A673 (cell line): ENCODE measurements around the gene MEI4.

Source experiments
- EZH2 ChIP-seq: fragments of 200-600 bp; sonication (generic); IDR thresholded peaks from 2 replicates; pipeline ENCODE4 v1.6.1; 2017; ENCODE audit warnings: borderline replicate concordance, low read depth, mild to moderate bottlenecking, mixed read lengths, antibody characterized with exemption, low read length; ENCODE audit not compliant: poor library complexity, severe bottlenecking
- TF ChIP-seq, protein P1 (sequence below): fragments of 300-800, 200-600 bp; sonication (generic); conservative IDR thresholded peaks from 2 replicates; pipeline ENCODE4 v1.5.1; 2017; ENCODE audit warnings: low read depth, mild to moderate bottlenecking, antibody characterized with exemption, low read length, moderate library complexity, mixed read lengths

GRCh38 chr6:77822265-77822664 lies 169.4 kb downstream of the MEI4 start:
- TF ChIP-seq, protein P1, sequence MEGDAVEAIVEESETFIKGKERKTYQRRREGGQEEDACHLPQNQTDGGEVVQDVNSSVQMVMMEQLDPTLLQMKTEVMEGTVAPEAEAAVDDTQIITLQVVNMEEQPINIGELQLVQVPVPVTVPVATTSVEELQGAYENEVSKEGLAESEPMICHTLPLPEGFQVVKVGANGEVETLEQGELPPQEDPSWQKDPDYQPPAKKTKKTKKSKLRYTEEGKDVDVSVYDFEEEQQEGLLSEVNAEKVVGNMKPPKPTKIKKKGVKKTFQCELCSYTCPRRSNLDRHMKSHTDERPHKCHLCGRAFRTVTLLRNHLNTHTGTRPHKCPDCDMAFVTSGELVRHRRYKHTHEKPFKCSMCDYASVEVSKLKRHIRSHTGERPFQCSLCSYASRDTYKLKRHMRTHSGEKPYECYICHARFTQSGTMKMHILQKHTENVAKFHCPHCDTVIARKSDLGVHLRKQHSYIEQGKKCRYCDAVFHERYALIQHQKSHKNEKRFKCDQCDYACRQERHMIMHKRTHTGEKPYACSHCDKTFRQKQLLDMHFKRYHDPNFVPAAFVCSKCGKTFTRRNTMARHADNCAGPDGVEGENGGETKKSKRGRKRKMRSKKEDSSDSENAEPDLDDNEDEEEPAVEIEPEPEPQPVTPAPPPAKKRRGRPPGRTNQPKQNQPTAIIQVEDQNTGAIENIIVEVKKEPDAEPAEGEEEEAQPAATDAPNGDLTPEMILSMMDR: no peak
- TF ChIP-seq EZH2: no peak
